Heart left ventricle (tissue), 13 donors: ENCODE measurements around the gene CEP250.

ENCODE experiments used
- POLR2A ChIP-seq, 2 donors: fragments of 450-650 bp; IDR thresholded peaks; one replicate each; pipeline ENCODE4 v1.6.1; 2017; ENCODE audit warnings: antibody characterized with exemption in 2 of 2, mild to moderate bottlenecking in 2 of 2, moderate library complexity in 2 of 2
- TF ChIP-seq, protein P1 (sequence below), 12 donors: fragments of 200-600 bp; sonication (generic) in 4 of 12; IDR thresholded peaks; one replicate each; pipeline versions ENCODE4 v1.5.0 to v1.8.0; 2018 to 2022; ENCODE audit warnings: antibody characterized with exemption in 12 of 12, mild to moderate bottlenecking in 5 of 12
- donor health status: ischemic (EF 13 %, LVEDD 7.1; RV severe dilation, severe dysfunction).
- donor health status: DM: no; HTN: yes; CAD: no.
- donor health status: DM: no; HTN: no; CAD: no.
- donor health status: ischemic (EF 25% LVEDD 6.9; RV normal size, moderate dysfunction).
- donor health status: ischemic (EF 25% LVEDD 5.7; RV mildly dilated, moderate dysfunction).
- donor health status: ischemic (EF 35%, LVEDD 5.7; RV mildly dilated, moderate dysfunction).
- donor health status: nonischemic (EF 11% LVEDD 7.7; RV severe dilation, severe dysfunction).
- donor health status: DM: yes; HTN: yes; CAD: no.
- donor health status: PGD.
- donor health status: ischemic (EF 29% LVEDD 5.4; RV normal size, mild dysfunction).
- donor health status: nonischemic (EF 23%, LVEDD 6.1; RV moderate dilation, normal function).

DNA sequence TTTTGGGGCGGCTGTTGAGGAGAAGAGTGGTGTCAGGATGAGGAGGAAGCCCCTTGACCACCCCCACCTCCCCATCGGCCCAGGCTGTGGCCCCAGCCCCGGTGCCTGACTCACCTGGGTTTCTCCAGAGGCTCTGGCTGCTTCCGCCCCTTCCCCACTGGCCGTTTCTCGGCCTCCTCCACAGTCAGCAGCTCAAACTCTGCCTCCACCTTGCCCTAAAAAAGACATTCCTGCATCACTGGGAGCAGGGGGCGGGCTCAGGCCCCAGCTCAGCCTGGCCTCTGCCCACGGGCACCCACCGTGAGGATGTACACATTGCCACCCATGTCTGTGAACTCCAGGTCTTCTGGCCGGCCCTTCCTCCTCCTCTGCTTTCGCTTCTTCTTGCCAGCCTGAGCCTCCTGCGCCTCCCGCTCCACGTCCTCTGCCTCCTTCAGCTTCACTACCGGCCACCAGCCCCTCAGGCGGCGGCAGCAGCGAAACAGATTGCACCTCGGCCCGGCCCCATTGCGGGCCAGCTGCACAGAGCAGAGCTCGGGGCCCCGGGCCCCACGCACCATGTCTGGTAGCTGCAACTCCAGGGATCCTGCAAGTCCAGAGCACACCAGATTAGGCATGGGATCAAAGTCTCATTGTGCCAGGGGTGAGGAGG is 103.8 kb downstream of the CEP250 start:
- TF ChIP-seq, protein P1, sequence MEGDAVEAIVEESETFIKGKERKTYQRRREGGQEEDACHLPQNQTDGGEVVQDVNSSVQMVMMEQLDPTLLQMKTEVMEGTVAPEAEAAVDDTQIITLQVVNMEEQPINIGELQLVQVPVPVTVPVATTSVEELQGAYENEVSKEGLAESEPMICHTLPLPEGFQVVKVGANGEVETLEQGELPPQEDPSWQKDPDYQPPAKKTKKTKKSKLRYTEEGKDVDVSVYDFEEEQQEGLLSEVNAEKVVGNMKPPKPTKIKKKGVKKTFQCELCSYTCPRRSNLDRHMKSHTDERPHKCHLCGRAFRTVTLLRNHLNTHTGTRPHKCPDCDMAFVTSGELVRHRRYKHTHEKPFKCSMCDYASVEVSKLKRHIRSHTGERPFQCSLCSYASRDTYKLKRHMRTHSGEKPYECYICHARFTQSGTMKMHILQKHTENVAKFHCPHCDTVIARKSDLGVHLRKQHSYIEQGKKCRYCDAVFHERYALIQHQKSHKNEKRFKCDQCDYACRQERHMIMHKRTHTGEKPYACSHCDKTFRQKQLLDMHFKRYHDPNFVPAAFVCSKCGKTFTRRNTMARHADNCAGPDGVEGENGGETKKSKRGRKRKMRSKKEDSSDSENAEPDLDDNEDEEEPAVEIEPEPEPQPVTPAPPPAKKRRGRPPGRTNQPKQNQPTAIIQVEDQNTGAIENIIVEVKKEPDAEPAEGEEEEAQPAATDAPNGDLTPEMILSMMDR (IDR thresholded peaks at IDR 0.05) = no peak
- TF ChIP-seq POLR2A (IDR thresholded peaks at IDR 0.05) = no peak
